GM12891 (cell line): Measurements from ENCODE around the gene CDH22.

Experiments
- DNase-seq: peaks from one replicate; pipeline ENCODE4 v3.0.0; 2011; ENCODE audit warnings: low spot score; ENCODE audit not compliant: insufficient read length
- FAIRE-seq: peaks from 2 replicates; lab custom pipeline; 2011; peaks lifted over from hg19 to GRCh38; lab: Jason Lieb, UNC
- PAX5 ChIP-seq: IDR thresholded peaks from 2 replicates; pipeline ENCODE4 v1.6.1; 2011; ENCODE audit warnings: low read length, moderate library complexity, mild to moderate bottlenecking; ENCODE audit not compliant: insufficient read depth, severe bottlenecking
- POLR2A ChIP-seq: IDR thresholded peaks from 2 replicates; pipeline ENCODE4 v1.6.1; 2011; ENCODE audit warnings: low read depth, low read length, control low read depth
- POLR2AphosphoS5 ChIP-seq: IDR thresholded peaks from 2 replicates; pipeline ENCODE4 v1.6.1; 2011; ENCODE audit warnings: low read depth, low read length, control low read depth
- POU2F2 ChIP-seq: IDR thresholded peaks from 2 replicates; pipeline ENCODE4 v1.6.1; 2011; ENCODE audit warnings: low read depth, mild to moderate bottlenecking, control low read depth, low read length, moderate library complexity
- SPI1 ChIP-seq: IDR thresholded peaks from 2 replicates; pipeline ENCODE4 v1.6.1; 2011; ENCODE audit warnings: low read depth, low read length, control low read depth
- TAF1 ChIP-seq: IDR thresholded peaks from 2 replicates; pipeline ENCODE4 v1.6.1; 2011; ENCODE audit warnings: low read depth, low read length, control low read depth

Gene CDH22

DNA sequence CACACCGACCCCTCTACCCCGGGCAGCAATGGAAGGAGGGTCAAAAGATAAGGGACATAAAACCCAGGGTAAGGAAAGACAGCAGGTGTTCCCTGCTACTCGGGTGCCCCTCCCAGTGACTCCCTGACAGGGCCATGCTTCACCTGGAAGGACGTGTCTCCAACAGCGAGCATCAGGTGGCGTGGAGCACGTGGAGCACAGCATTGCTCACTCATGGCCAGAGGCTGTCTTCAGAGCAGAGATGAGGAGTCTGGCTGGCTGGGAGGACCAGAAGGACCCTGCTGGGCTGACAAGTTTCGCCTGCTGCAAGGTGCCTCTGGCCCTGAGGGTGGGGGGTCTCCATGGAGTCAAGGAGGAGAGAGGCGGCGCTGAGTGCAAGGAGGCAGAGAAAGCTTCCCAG, 15.3 kb upstream of the CDH22 start:
- DNase-seq (no peak), FAIRE-seq (no peak)
- no peak for TF ChIP-seq POLR2A
- no peak for TF ChIP-seq POU2F2
- no peak for TF ChIP-seq PAX5
- no peak for TF ChIP-seq POLR2AphosphoS5

DNA sequence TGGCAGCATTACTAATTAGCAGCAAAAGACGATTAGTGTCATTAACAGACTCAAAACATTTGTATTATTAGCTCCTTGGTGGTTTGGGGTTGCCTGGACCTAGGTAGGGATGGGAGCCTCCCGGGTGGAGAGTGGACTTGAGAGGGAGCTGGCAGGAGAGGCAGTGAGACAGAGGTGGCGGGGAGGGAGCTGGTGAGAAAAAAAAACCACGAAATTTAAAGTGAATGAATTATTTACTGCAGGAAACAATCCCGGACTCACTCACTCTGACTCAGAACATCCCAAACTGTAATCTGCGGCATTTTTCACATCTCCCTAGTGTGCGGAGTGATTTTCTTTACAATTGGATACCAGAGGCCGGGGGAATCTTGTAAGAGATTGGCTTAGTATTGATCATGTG, 14.3 kb upstream of the CDH22 start:
- no peak for DNase-seq
- FAIRE-seq = no peak
- no peak for TF ChIP-seq TAF1
- TF ChIP-seq POLR2AphosphoS5 = no peak
- TF ChIP-seq POLR2A = no peak
- no peak for TF ChIP-seq PAX5
- TF ChIP-seq SPI1 = no peak

DNA sequence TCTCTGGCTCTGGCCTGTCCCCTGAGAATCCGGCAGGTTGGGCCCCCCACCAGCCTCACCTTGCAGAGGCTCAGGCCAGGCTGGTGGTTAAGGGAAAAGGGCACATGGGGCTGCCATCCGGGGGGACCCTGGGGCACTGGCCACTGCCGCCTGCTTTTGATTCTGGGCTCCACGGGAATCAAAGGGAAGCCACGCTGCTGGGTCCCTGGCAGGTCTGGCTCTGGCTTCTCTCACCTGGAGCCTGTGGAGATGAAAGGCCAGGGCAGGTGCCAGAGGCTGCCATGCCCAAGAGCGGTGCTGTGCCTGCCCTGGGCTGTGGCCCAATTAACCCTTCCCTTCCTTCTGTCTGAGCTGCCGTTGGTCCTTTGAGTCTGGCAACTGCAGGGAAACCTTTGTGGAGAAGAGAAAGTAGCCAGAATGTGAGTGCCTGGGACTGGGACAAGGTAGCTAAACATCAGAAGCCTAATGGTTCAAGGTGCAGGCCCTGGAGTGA, 9.4 kb upstream of the CDH22 start:
- no peak for FAIRE-seq
- DNase-seq = no peak
- TF ChIP-seq POU2F2 (no peak), SPI1 (no peak), PAX5 (no peak), POLR2A (no peak), POLR2AphosphoS5 (no peak), TAF1 (no peak)

DNA sequence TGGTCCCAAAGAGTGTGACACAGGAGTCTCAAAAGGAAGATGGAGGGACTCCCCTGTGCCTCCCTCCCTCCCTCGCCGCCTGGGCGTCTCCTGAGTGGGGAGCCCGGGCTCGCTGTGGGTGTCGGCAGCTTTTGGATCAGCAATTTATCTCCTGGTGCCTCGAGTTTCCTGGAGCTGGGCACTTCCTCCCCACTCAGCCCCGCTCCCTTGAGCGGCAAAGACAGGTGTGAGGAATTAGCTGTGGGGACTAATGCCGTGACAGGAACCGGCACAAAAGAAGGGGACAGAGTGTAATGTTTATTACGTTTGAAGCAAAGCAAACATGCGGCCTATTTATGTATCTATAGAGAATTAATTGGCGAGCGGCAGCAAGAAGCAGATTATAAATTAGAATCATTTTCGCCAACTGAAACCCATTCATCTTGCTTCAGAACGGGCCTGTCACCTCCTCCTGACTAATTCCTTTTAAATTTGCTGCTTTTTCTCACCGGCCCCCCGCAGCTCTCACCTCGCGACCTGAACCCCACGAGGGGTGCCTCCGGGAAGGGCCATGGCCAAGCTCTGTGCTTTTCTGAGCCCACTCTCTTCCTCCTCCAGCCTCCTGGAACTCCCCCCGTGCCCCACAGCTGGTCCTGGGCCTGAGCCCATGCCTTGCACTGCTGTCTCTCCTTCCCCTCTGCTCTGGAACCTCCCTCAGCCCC, 8.8 kb upstream of the CDH22 start:
- TF ChIP-seq POLR2AphosphoS5 (no peak), POLR2A (no peak), PAX5 (no peak), TAF1 (no peak), SPI1 (no peak), POU2F2 (no peak)
- no peak for FAIRE-seq
- no peak for DNase-seq

DNA sequence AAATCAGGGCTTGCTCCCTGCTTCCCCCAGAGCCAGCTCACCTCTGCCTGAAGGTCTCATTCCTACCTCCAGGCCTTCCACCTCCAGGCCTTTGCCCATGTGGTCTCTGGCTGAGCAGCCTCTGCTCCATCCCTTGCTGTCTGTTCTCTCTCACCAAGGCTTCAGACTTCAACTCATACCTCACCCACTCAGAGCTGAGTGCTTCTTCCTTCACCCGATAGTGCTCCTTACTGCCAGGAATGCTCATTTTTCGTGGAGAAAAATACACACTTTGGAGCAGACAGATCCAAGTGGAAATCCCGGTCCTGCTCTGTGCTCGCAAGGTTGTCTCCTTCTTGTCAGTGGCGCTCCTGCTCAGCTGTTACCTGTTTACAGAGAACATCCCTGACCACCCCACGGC, 7.0 kb upstream of the CDH22 start:
- TF ChIP-seq PAX5 (no peak), SPI1 (no peak), POLR2A (no peak), TAF1 (no peak), POU2F2 (no peak), POLR2AphosphoS5 (no peak)
- FAIRE-seq = no peak
- DNase-seq = no peak

DNA sequence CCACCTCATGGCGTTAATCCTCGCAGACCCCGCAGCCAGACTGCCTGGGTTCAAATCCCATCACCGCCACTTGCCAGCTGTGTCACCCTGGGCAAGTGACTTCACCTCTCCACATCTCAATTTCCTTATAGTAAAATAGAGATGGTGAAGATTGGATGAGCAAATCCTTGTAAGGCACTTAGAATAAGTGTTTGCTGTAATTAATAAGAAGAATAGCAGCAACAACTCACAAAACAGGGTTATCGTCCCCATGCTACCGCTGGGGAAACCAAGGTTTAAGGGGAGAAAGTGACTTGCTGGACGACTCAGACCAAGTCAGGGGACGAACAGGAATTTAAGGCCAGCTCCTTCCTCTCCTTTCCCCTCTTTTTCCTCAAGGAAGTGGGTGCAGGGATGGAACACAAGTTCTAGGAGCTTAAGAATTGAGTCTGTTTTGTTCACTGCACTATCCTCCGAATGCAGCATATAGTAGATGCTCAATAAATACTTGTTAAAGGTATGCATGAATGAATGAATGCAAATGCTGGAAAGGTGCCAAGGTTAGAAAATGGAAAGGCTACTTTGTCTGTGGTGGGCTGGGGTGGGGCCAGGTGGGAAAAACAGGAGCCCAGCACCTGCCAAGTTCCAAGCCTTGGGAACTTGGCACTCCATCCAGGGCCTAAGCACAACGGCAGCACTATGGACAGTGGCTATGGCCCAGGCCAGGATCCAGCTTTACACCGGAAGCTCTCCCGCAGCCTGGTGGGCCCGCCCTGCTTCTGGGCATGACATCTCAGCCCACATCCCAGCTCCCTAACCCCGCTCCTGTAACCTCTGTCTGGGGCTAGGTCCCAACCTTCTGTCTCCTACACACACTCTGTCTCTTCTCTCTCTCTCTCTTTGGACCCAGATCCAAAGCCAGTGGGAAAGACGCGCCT, 4.9 kb upstream of the CDH22 start:
- TF ChIP-seq POLR2AphosphoS5 (no peak), PAX5 (no peak), SPI1 (no peak)
- DNase-seq = no peak
- FAIRE-seq = no peak

DNA sequence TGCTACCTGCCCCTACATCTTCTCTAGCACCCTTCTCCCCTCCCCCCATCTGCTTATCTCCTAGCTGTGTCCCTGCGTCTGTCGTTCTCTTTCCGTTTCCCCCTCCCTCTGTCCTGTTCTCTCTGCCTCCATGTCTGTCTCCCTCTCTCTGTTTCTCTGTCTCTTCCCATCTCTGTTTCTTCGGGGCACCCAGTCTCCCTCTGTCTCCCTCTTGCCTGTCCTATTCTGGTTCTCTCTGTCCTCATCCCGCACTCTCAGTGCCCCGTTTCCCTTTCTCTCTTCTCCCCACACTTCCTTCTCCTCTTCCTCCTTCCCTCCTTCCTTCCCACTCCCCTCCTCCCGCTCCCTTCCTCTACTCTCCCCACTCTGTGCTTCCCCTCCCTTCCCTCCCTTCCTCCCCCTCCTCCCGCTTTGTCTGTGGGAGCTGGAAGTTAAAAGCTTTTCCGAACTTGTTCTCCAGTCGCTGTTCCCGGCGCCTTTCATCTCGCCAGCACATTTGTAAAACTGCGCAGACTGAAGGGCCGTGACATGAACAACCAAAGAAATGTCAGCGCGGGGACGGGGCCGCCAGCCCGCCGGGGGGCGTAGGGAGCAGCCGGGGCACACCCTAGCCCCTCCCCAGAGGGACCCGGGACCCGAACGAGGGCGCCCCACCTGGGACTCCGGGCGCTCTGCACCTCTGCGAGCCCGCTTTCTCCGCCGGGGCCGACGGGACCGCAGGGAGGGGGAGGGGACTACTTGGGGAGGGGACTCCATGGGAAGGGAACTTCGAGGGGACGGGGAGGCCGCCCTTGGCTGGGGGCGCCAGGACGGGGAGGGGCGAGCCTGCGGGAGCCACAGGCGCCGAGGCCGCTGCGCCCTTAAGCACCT, 4.0 kb upstream of the CDH22 start:
- no peak for FAIRE-seq
- TF ChIP-seq PAX5 (no peak), SPI1 (no peak), TAF1 (no peak), POLR2A (no peak)
- no peak for DNase-seq

DNA sequence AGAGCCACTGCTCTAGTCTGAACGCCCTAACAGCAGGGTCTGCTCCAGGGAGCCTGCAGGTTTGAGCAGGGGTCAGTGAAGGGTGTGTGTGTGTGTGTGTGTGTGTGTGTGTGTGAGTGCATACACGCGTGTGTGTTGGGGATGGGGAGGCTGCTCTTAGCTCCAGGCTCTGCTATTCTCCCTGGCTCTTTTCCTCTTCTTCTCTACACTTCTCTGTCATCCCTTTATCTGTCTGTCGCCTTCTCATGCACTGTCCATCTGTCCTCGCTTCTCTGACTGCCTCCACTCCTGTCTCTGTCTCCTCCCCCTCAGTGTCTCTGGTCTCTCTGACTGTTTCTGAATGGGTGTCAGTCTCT, 3.4 kb upstream of the CDH22 start:
- no peak for DNase-seq
- FAIRE-seq = no peak
- no peak for TF ChIP-seq POU2F2
- no peak for TF ChIP-seq POLR2AphosphoS5
- TF ChIP-seq POLR2A = no peak
- TF ChIP-seq TAF1 = no peak
- no peak for TF ChIP-seq SPI1
- TF ChIP-seq PAX5 = no peak

DNA sequence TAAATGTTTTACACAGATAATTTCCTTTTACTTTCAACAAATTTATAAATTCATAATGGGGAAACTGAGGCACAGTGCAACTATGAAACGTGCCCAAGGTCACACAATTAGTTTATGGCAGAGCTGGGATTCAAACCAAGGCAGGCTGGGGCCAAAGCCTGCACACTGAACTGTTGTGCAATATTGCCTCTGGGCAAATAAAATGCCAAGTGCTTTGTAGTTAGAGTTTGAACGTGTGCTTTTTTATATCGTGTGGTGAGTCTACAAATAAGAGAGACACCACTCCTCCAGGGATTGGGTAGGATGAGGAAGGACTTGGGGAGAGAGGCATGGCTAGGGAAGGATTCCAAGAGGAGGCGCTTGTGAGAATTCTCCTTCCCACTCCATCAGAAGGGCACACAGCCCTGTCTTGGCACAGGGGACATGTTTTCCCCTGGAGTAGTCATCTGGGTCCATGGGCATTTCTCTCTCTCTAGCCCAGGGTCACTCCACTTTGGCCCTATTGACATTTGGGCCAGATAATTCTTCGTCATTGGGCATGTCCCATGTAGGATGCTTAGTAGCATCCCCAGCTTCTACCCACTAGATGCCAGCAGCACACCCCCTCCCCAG, 2.8 kb upstream of the CDH22 start:
- no peak for FAIRE-seq
- no peak for DNase-seq
- TF ChIP-seq POU2F2 = no peak
- no peak for TF ChIP-seq SPI1
- TF ChIP-seq PAX5 = no peak
- TF ChIP-seq POLR2AphosphoS5 = no peak
- TF ChIP-seq TAF1 = no peak
- TF ChIP-seq POLR2A = no peak

DNA sequence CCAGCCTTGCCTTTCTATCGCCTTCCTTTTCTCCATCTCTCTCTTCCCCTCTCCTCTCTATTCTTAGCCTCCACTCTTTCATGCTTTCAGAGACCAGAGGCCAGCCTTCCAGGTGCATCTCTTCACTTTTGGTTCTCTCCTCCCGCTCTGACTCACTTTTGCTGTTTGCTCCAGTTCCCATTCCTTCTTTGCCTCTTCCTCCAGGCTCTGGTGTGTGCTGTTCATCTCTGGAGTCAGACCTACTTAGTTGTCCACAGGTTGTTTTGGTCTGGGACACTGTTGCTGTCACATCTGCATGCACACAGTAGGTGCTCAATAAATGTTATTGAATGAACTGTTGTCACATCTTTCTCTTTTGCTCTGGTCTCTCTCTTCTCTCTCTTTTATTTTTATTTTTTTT, 1.6 kb upstream of the CDH22 start:
- DNase-seq (no peak), FAIRE-seq (no peak)
- TF ChIP-seq POU2F2 = no peak
- TF ChIP-seq POLR2AphosphoS5 = no peak
- TF ChIP-seq POLR2A = no peak
- no peak for TF ChIP-seq SPI1
- TF ChIP-seq TAF1 = no peak
- TF ChIP-seq PAX5 = no peak
